Sciatic nerve (tissue), 2 donors: ENCODE measurements around the gene TTLL12. TPM values are rescaled to one million over a fixed set of nuclear protein-coding genes. Genes with fewer than 3 reads are reported as not detected.

Experiments used
- ATAC-seq: fragments of 200-7000 bp; cut with Tn5 transposase; one replicate; pipeline ENCODE4 v1.9.1; 2020; ENCODE audit warnings: mild to moderate bottlenecking, moderate library complexity
- DNase-seq: peaks from one replicate; pipeline ENCODE4 v3.0.0-alpha.2; 2020; ENCODE audit warnings: low spot score
- intact Hi-C: fragments of 100-400 bp; cut with DNase I; formaldehyde crosslinking; loops from one replicate; pipeline ENCODE4 v1.14.2; 2022
- total RNA-seq: library from RNA; stranded (reverse); fragmentation: NEBNext Ultra II Directional; extraction: Animal tissue kit (Norgen Biotek cat#: 25700); gene quantifications from one replicate; pipeline ENCODE4 v1.2.1, GENCODE V29; 2021
- donor health status: DM: no; HTN: no; CAD: no.
- donor health status: DM: no; HTN: no; CAD: no.

The TTLL12 gene
- total RNA-seq, 1 donor from 2014 or later, result 24.3 TPM

GRCh38 chr22:43217285-43218030 is 30.5 kb upstream of the TTLL12 start:
- no peak for DNase-seq
- ATAC-seq, result no peak
- intact Hi-C loops, result no loop called here

GRCh38 chr22:43216738-43217137 is 29.8 kb upstream of the TTLL12 start:
- DNase-seq (no peak), ATAC-seq (no peak)
- intact Hi-C loops, result no loop called here

DNA sequence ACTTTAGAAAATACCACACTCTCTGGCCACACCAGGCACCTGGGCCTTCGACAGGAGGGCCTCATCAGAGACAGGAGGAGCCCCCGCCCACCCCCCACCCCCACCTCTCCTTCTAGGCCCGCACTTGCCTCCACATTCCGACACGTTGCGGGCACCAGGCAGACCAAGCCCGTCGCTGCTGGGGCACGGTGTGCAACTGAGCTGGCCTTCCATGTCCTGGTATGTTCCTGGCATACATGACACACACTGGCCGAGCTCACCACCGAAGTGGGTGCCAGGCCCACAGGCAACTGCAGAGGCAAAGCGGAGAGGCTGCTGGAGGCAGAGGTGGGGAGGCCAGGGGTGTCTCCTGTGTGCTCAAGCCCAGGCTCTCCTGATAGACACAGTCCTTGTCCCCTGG is 27.0 kb upstream of the TTLL12 start:
- intact Hi-C loops, result no loop called here
- ATAC-seq (no peak), DNase-seq (no peak)

DNA sequence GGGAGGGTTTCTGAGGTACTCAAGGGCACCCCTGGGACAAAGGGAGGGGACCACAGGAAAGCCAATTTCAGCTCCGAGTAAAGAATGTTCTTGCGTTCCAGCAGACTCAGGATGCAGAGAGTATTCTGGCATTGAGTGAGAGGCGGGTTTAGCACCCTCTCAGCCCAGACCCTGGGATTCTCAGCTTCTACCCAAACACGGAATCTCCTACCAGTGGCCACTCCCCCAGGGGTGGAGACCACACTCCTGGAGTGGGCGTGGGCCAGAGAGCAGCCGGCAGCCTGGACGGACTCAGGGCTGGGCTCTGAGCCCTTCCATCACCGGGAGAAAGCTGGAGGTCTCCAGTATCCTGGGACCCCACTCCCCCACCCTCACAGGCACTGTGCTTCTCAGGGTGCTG is 26.1 kb upstream of the TTLL12 start:
- DNase-seq (no peak), ATAC-seq (peak; percentile 48)
- intact Hi-C loops, result no loop called here

DNA sequence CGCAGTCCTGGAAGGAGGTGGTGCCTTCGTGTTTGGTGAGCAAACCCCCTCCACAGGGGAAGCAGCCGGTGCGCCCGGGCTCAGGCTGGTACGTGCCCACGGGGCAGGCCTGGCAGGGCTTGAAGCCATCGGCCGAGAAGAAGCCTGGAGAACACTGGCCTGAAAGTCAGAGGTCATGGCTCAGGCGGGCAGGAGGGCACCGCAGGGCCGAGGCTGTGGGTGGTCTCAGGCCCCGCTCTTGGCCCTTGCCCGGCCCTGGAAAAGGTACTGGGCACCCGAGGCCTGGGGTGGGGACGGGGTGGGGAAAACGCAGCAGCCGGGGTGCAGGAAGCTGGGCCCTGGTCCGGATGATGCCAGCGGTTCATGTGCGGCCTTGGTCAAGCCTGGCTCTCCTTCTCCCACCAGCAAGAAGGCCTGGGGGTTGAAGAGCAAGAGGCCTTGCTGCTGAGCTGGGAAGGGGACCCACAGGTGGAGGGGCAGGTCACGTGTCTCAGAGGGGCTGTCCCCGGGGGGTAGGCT is 25.6 kb upstream of the TTLL12 start:
- no peak for DNase-seq
- intact Hi-C loops, result no loop called here
- no peak for ATAC-seq

DNA sequence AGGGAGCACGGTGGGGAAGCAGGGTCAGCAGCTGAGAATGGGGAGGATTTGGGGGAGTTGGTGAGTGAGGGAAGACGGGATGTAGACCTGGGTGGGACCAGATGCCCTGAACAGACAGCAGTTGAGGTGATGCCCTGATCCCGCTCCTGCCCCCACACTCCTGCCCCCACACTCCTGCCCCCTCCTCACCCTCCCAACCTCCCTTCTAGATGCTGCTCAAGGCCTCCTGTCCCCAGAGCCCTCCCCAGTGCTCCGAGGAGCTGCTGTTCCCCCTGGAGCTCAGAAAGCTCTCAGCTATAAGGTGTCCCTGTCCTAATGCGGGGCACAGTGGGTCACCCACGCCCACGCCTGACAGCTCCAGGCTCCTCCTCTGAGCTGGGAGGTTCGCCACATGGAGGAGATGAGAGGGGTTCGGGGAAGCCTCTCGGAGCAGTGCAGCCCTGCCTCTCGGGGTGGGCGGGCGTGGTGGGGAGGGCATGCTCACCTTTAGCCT is 25.1 kb upstream of the TTLL12 start:
- intact Hi-C loops, result no loop called here
- ATAC-seq (no peak), DNase-seq (no peak)

GRCh38 chr22:43210631-43211515 is 23.9 kb upstream of the TTLL12 start:
- intact Hi-C loops, result no loop called here
- ATAC-seq, result no peak
- DNase-seq, result no peak

GRCh38 chr22:43209971-43210370 is 23.0 kb upstream of the TTLL12 start:
- ATAC-seq, result no peak
- DNase-seq, result no peak
- intact Hi-C loops, result no loop called here

- no peak for DNase-seq
- no peak for ATAC-seq
- intact Hi-C loops, result no loop called here
Observed at GRCh38 chr22:43209523-43209890, 22.6 kb upstream of the TTLL12 start.

DNA sequence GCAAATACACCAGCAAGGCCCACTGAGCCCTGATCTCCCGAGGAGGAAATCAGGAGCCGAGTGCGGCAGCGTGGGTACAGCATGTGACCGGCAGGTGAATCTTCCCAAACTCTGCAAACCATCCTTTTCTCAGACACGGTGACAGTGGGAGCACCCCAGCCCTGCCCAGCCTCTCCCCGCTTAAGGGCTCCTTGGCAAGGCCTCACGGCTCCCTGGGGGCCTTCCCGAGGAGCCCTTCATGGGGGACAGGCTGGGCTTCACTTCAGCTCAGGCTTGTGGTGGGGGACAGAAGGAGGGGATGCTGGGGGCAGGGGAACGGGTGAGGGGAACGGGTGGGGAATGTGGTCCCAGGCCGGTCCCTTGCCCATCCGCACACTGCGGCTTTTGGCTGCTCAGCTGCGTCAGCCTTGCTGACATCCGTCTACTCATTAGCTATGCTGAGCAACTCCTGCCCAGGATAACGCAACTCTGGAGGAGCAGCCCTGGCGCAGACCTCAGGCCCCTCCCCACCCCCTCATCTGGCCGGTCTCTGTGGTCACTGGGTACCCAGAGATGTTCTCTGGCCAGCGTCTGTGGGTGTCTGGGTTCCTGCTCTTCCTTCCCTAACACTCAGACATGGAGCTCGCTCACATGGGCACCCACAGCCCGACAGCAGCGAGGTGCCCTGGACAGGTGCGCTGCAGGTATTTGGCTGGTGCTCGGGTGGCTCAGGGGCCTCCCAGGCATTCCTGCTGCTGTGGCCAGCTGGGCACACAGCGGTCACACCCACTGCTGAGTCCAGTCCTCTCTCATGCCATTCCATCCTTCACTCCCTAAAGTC is 22.0 kb upstream of the TTLL12 start:
- intact Hi-C loops, result no loop called here

GRCh38 chr22:43207849-43208702 is 21.1 kb upstream of the TTLL12 start:
- no peak for ATAC-seq
- intact Hi-C loops, result no loop called here
- no peak for DNase-seq

More for the DNA sequence above, 22.0 kb upstream of the TTLL12 start:
- no peak for ATAC-seq
- no peak for DNase-seq

DNA sequence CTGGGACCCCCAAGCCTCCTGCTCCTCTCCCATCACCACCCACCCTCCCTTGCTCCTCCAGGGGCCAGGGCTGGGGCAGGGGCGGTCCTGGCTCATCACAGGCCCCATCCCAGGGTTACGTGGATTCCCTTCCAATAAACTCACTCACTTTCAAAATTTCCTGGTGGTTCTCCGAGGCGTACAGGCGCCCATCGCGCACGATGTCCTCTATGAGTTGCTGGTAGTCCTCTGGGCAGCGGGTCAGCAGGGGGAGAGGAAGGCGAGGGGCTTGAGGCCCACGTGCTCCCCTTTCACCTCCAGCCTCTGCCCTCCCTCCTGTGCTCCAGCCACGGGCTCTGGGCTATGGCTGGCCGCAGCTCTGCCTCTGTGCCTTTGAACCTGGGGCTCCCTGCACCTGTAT is 20.5 kb upstream of the TTLL12 start:
- DNase-seq, result no peak
- no peak for ATAC-seq

DNA sequence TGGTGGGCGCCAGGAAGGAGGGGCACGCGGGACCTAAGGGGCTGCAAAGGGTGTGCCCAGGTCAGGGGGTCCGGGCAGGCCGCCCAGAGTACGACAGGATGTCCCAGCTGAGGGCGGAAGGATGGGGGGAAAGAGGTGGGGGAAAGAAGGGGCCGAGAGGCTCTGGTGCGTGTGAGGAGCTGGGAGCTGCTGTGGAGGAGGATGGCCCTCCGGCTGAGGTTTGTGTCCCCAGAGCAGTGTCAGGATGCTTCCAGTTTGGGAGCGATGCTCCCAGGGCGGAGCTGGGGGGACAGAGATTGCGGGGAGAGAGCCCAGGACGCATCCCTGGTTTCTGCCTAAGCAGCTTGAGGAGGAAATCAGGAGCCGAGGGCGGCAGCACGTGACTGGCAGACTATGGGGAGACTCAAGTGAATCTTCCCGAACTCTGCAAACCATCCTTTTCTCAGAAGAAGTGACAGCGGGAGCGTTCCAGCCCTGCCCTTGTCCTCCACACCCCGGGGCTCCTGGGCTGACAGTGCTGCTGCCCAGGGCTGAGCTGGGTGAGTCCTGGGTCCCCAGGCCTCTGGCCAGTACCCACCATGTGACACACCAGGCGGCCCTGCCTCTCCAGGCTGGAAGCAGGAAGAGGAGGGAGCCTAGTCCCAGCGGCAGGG is 19.7 kb upstream of the TTLL12 start:
- ATAC-seq (no peak), DNase-seq (no peak)
- intact Hi-C loops, result no loop called here

More for the DNA sequence above, 20.5 kb upstream of the TTLL12 start:
- intact Hi-C loops, result no loop called here

DNA sequence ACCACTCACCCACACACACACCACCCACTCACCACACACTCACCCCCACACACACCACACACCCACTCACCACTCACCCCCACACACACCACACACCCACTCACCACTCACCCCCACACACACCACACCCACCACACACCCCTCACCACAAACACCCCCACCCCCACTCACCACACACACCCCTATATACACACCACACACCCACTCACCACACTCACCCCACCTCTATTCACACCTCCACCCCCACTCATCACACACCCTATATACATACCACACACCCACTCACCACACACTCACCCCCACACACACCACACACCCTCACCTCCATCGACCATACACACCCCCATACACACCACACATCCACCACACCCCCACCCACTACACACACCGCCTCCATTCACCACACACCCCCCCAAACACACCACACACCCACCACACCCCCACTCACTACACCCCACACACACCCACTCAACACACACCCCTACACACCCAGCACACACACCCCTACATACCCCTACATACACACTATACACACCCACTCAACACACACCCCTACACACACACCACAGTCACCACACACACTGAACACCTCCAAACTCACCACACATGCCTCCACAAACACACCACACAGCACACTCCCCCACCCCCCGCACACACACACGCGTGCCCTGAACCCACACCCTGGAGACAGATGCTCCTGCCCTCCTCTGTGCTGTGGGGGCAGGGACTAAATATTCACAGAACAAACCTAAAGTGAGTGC is 19.0 kb upstream of the TTLL12 start:
- ATAC-seq (no peak), DNase-seq (no peak)
- intact Hi-C loops, result no loop called here

- intact Hi-C loops, result no loop called here
- DNase-seq, result no peak
- ATAC-seq, result no peak
Observed at GRCh38 chr22:43205261-43205691, 18.3 kb upstream of the TTLL12 start.

- intact Hi-C loops, result no loop called here
- no peak for DNase-seq
- ATAC-seq, result no peak
Observed at GRCh38 chr22:43203471-43203981, 16.6 kb upstream of the TTLL12 start.
